DMS114 treated with DMSO at 0.1 percent for 48 hours (cell line): ENCODE measurements around the gene C16orf87.

ENCODE experiments used
- DNase-seq: peaks from one replicate; lab custom pipeline; 2025; ENCODE audit not compliant: unreplicated experiment; lab: John Stamatoyannopoulos, UW

C16orf87 gene

DNA sequence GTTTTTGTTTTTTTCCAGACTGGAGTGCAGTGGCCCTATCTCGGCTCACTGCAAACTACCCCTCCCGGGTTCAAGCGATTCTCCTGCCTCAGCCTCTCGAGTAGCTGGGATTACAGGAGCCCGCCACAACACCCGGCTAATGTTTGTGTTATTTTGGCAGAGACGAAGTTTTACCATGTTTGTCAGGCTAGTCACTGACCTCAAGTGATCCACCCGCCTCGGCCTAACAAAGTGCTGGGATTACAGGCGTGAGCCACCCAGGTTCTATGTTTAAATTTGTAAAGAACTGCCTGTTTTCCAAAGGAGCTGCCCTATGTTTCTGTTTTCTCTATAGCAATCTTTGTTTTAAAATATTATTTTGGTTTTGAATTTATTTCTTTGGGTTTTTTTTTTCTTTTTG, 13.8 kb upstream of the C16orf87 start:
- no peak for DNase-seq

DNA sequence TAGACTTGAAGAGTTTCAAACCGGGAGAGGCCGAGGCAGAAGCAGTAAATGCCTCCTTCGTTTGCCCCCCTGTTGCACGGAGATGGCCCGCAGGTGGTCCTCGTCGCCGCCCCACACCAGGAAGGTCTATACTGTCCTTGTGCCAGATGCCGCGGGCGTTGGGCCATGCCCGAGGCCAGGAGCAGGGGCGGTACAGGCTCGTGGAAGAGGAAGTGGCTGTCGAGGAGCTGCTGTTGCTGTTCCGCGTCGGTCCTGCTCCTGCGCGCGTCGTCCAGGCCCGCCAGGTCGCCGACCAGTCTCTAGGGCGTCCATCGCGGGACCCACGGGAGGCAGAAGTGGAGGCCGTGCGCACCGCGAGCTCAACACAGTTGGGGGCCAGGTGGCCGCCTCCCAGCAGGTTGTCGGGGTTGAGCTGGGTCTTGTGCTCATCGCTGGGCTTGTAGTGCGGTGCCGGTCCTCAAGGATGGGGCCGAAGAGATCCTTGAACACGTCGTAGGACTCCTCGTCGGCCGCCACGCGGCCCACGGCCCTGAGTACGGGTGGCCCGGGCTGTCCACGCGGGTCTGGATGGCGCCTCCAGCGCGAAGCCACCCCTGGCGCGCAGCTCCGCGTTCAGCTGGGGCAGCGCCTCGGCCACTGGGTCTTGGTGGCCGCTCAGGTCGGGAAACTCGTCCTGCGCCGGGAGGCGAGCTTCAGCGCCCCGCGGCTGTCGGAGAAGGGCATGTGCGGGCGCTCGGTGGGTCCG, 13.1 kb upstream of the C16orf87 start:
- DNase-seq = no peak

DNA sequence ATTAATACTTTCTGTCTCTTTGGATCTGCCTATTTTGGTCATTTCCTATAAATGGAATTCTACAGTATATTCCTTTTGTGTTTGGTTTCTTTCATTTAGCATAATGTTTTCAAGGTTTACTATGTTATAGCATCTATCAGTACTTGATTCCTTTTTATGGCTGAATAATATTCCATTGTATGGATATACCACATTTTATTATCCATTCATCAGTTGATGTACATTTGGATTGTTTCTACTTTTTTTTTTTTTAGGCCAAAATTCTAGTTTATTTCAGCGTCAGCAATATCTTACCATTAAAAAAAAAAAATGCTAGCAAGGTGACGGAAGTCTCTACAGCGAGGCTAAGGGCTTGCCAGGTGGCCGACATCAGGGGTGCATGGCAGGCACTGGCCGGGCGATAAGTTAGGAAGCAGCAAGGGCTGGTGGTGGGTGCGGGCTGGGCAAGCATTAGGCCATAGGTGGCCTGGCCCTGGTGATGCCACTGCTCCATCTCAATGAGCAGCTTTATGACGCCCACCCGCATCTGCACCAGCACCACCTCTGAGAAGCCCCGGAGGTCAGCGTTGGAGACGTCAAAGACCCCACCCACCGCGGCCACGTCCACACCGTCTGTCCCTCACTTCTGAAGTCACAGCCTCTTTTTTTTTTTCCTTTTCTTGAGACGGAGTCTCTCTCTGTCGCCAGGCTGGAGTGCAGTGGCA, 11.4 kb upstream of the C16orf87 start:
- no peak for DNase-seq

DNA sequence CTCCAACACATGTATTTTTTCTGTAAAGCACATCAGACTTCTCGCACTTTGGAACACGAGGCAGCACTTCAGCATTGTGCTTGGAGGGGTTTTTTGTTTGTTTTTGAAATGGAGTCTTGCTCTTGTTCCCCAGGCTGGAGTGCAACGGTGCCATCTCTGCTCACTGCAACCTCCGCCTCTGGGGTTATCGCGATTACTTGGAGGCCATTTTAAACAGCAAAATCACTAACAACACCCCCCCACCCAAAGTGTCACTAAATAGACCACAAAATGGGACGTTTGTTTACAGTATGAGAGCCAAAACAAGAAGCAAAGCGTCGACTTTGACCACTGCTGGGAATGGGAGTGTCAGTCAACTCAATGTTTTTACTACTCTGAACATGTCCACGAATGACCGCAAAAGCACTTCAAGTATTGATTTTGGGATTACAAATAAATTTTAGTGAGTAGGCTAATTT, 9.0 kb upstream of the C16orf87 start:
- no peak for DNase-seq

DNA sequence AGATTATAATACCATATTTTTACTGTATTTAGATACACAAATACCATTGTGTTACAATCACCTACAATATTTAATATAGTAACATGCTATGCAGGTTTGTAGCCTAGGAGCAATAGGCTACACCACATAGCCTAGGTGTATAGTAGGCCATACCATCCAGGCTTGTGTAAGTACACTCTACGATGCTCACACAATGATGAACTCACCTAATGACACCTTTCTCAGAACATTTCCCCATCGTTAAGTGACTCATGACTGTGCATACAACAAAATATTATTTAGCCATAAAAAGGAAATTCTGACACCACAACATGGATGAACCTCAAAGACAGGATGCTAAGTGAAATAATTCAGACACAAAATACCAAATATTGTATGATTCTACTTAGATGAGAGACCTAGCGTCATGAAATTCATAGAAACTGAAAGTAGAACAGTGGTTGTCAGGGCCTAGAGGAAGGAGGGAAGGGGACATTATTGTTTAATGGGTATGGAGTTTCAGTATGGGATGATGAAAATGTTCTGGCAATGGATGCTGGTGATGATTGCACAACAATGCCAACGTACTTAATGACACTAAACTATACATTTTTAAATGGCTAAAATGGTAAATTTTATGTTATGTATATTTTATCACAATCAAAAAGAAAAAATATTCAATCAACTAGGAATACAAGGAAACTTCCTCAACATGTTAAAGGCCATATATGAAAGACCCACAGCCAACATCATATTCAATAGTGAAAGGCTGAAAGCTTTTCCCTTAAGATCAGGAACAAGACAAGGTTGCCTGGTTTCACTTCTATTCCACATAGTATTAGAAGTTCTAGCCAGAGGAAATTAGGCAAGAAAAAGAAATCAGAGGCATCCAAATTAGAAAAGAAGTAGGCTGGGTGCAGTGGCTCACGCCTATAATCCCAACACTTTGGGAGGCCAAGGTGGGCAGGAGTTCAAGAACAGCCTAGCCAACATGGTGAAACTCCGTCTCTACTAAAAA, 5.9 kb upstream of the C16orf87 start:
- DNase-seq = no peak

DNA sequence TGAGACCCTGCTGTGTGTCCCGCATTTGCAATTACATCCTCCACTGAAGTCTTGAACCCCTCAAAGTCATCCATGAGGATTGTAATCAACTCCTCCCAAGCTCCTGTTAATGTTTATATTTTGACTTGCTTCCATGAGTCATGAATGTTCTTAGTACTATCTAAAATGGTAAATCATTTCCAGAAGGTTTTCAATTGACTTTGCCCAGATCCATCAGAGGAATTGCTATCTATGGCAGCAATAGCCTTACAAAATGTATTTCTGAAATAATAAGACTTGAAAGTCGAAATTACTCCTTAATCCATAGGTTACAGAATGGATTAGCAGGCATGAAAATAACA, 2.5 kb upstream of the C16orf87 start:
- no peak for DNase-seq

DNA sequence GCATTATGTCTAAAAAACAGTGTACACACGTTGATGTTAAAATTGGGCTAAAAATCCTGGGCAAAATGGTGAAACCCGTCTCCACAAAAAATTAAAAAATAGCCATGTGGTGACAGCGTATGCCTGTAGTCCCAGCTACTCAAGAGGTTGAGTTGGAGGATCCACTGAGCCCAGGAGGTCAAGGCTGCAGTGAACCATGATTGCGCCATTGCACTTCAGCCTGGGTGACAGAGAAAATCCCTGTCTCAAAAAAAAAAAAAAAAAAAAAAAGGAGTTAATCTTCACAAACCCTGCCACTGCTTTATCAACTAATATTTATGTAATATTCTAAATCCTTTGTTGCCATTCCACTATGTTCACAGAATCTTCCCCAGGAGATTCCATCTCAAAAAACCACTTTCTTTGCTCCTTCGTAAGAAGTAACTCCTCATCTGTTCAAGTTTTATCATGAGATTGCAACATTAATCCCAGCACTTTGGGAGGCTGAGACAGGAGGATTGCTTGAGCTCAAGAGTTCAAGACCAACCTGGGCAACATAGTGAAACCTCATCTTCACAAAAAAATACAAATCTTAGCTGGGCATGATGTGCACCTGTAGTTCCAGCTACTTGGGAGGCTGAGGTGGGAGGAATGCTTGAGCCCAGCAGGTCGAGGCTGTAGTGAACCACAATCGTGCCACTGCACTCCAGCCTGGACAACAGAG, 1.9 kb upstream of the C16orf87 start:
- no peak for DNase-seq

DNA sequence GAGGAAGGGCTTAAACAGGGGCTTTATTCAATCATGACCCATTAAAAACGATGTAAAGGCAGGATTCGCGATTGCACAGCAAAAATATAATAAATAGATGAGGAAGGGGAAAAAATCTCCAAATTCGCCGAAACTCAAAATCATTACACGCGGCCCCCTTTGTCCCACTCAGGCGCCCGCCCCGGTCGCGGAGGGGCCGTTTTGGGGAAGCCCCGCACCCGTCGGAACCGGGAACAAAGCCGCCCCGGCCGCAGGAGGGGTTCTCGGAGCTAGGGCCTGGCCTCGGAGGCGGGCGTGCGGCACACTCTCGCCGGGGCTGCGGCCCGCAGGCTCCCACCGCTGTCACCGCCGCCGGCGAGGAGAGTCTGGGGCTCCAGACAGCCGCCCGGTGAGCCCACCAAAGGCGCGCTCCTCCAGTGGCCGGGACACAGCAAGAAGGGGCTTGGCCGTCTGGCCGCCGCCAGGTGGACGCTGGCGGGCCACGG, 521 bp downstream of the C16orf87 start:
- DNase-seq = no peak

DNA sequence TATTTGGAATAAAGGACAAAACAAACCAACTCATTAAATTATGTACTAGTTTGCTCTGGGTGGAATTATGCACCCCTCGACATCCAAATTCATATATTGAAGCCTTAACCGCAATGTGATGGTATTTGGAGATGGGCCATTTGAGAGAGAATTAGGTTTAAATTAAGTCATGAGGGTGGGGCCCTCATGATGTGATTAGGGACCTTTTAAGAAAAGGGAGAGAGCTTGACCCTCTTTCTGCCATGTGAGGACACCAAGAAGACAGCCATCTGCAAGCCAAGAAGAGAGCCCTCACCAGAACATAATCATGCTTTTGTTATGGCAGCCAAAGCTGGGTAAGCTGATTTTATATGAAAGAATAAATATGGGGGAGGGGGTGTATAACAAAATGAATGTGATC, 2.0 kb downstream of the C16orf87 start:
- no peak for DNase-seq

DNA sequence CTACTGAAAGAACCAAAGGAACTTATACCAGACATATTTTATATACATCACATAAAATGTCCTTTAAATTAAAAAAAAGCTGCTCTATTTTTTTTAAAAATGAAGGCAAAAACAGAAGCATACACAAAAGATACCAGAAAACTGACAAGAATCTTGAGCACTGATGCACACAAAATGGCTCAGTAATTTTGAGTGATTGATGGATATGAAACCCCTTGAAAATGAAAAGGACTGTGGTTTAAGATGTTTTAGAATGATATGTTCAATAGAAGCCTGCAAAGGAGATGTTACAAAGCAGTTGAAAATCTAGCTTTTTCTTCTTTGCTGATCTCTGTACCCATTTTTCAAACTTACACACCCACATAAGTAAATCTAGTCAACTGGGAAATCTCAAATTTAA, 2.7 kb downstream of the C16orf87 start:
- DNase-seq = no peak

DNA sequence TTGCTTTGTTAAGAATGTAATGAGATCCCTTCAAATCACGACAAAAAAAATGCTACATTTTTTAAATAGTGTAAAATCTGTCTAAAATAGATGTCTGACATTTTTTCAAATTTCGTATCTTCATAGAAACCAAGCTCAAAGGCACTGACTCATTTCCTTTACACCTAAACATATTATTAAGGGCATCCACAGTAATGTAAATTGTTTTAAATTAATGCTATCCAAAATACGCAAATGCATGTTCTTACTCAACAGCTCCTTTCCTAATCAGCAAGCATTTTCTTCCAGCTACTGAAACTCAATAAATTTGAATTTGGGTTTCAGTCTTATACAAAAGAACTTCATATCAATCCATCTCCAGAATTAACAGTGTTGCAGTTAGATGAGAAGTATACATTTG, 4.3 kb downstream of the C16orf87 start:
- no peak for DNase-seq

DNA sequence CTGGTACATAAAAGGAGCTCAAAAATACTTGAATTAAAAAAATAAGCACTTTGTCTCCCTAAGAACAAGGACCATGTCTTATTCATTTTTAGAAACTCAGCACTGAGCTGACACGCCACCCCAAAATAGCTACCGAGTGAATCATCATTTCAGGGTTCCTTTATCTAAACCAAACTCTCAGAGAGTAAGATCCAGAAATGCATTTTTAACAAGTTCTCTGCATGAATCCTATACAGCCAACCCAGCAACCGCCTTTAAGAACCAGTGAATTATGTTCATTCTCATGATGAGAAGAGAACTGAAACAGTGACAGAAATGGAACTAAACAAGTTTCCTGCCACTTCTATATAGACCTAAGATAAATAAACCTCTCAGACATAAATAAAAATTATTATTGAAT, 8.7 kb downstream of the C16orf87 start:
- DNase-seq = no peak

DNA sequence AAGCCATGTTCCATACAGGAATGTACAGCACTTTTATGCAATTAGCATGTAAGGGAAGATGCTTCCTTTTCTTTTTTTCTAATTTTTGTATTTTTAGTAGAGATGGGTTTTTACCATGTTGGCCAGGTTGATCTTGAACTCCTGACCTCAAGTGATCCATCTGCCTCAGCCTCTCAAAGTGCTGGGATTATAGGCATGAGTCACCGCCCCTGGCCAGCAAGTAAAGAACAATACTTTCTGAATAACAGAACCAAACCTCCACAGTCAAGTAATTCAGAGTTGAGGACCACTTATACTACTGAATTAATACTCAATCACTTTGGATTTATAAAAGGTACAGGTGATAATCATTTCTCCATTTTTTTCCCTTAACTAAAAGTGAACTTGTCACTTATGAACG, 13.0 kb downstream of the C16orf87 start:
- no peak for DNase-seq

DNA sequence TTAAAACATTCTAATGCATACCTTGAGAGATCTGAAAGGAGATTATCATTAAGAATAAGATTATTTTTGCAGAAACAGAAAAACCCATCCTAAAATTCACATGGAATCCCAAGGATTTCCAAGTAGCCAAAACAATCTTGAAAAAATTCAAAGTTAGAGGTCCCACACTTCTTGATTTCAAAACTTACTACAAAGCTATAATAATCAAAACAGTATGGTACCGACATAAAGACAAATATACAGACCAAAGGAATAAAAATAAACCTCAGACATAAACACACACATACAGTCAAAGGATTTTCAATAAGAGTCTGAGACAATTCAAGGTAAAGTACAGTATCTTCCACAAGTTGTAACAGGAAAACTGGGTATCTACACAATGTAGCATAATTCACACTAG, 16.2 kb downstream of the C16orf87 start:
- DNase-seq = no peak

DNA sequence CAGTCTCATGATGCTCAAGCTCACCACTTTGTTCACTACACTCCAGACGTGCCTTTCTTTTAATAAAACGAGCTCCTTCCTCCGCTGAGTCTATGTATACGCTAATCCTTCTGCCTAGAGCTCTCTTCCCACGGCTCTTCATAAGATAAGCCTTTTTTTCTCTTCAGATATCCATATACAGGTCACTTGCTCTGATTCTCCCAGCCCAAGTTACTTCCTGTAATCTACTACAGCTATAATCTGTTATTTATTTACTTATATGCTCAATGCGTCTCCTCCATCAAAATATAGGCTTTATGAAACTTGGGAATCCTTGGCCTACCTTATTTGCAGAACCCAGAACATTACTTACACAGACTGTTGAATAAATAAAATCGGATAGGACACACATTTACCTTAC, 17.4 kb downstream of the C16orf87 start:
- no peak for DNase-seq

DNA sequence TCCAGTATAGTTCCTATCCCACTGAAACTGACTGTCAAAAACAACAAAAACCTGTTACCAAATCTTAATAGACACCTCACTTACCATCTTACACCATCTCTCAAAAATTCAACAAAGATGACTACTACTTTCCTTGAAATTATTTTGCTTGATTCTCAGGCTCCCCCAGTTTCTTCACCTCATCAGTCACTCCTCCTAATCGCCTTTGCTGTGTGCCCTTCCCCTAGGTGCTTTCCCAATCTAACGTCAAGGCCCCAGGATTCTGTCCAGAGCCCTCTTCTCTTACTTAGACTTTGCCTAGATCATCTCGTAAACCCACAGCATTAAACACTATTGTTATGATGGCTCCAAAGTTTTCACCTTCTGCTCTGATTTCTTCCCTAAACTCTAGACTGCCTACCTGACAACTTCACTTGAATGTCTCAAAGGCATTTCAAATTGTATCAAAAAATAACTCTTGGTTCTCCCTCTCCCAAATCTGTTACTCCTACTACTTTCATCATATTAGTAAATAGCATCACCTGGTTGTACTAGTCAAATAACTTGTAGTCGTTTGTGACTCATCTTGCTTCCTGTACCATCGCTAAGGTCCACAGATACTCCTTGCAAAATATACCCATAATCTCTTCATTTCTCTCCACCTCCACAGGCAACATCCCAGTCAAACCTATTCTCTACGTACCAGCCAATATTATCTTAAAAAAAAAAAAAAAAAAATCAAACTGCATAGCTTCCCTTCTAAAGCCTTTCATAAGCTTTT, 18.0 kb downstream of the C16orf87 start:
- no peak for DNase-seq

DNA sequence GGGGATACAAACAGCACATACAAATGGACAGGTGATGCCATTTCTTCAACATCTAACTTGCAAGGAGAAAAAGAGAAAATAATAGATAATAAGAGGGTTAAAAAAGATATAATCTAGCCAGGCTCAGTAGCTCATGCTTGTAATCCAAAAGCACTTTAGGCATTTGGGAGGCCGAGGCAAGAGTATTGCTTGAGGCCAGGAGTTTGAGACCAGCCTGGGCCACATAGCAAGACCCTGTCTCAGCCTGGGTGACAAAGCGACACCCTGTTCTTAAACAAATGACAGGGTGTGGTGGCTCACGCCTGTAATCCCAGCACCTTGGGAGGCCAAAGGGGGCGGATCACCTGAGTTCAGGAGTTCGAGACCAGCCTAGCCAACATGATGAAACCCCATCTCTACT, 19.3 kb downstream of the C16orf87 start:
- DNase-seq = no peak

DNA sequence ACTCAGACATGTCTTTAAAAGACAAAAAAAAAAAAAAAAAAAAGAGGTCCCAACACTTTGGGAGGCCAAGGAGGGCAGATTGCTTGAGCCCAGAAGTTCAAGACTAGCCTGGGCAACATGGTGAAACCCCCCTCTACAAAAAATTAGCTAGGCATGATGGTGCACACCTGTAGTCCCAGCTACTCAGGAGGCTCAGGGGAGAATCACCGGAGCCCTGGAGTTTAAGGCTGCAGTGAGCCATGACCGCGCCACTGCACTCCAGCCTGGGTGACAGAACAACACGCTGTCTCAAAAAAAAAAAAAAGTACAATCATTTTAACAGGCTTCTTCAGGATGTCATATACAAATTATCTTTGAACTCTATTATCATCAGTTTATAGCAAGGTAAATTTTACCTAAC, 22.0 kb downstream of the C16orf87 start:
- DNase-seq = no peak

DNA sequence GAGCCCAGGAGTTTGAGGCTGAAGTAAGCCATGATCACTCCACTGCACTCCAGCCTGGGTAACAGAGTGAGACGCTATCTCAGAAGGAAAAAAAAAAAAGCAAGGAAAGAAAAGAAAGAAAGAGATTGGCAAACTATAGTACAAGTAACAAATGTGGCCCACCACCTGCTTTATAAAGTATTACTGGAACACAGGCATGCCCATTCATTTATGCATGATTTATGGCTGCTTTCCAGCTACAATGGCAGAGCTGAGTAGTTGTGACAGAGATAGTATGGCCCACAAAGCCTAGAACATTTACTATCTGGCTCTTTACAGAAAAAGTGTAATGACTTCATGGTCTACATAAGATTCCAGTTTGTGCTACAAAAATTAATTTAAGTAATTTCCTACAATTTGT, 23.6 kb downstream of the C16orf87 start:
- no peak for DNase-seq

DNA sequence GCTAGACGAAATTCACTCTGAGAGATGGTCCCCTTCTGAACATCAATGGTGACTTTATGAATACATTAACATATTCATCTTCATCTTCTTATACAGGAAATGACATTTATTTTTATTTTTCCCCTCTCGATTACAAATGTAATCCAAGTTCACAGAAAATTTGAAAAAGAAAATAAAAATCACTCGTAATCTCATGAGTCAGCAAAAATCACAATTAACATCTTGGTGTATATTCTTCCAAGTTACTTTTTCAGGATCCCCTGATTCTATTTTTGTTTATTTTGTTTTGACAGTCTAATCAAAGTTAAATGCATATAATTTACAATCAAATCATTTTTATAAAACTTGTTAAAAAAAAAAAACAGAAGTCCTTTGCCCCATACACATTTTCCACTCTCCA, 27.6 kb downstream of the C16orf87 start:
- no peak for DNase-seq
